ENCODE results near the gene GABARAP. TPM values are rescaled to one million over a fixed set of nuclear protein-coding genes. Genes with fewer than 3 reads are reported as not detected.
A peak's percentile ranks its signal among the peaks of the same experiment; 100 is the strongest.

GABARAP gene
- total RNA-seq, 6 experiments from 2014 or later = 238 to 330 (median 244) TPM

- no peaks in the 10 kb centered on the region for H3K4me1 ChIP-seq
- H3K27ac ChIP-seq = no peak overlapping the region
- no peaks in the 10 kb centered on the region for H3K9me3 ChIP-seq
- no peak for TF ChIP-seq POLR2A (IDR thresholded peaks at IDR 0.05)
- TF ChIP-seq, protein P1, sequence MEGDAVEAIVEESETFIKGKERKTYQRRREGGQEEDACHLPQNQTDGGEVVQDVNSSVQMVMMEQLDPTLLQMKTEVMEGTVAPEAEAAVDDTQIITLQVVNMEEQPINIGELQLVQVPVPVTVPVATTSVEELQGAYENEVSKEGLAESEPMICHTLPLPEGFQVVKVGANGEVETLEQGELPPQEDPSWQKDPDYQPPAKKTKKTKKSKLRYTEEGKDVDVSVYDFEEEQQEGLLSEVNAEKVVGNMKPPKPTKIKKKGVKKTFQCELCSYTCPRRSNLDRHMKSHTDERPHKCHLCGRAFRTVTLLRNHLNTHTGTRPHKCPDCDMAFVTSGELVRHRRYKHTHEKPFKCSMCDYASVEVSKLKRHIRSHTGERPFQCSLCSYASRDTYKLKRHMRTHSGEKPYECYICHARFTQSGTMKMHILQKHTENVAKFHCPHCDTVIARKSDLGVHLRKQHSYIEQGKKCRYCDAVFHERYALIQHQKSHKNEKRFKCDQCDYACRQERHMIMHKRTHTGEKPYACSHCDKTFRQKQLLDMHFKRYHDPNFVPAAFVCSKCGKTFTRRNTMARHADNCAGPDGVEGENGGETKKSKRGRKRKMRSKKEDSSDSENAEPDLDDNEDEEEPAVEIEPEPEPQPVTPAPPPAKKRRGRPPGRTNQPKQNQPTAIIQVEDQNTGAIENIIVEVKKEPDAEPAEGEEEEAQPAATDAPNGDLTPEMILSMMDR (IDR thresholded peaks at IDR 0.05) = no peak
- H3K27me3 ChIP-seq = no peaks in the 10 kb centered on the region
- intact Hi-C loops (cut with DNase I) = no loop called here
- H3K4me3 ChIP-seq = no peak overlapping the region
- WGBS (ENCODE audit: insufficient coverage, low coverage, low lambda C conversion rate, missing lambda C conversion rate) = 90% methylated on average over 4 of the region's 14 CpGs
- no peak for ATAC-seq
- peak in 1 of 3 donors; percentile 44 for DNase-seq
- no peaks in the 10 kb centered on the region for H3K36me3 ChIP-seq
Measured at GRCh38 chr17:7190276-7190917, 51.9 kb downstream of the GABARAP start.

MicroRNAs encoded within 50 kb of the gene (microRNA counts, 767-probe panel; counts per million panel counts)
- 237 counts per million for microRNA hsa-miR-324-3p
- 237 counts per million for microRNA hsa-miR-324-5p

Small RNA genes lying within 50 kb of the gene (microRNA-seq; reads per million reads assigned to microRNA genes)
- 896 to 1,135 reads per million in 2 donors for gene MIR324

Small RNA genes lying within 50 kb of the gene (small RNA-seq; reads per million reads assigned to genes)
- gene AC120057.4 = 0 reads per million in 2 experiments
- 1.4 to 3.1 reads per million in 2 experiments for gene MIR324
- 0 reads per million in 2 experiments for gene RF00019

Other genes starting within 250 kb of the GABARAP start
- under 1 TPM in 2 of 6 experiments, not detected in 4; 0.17 to 0.27 TPM for gene ALOX12, start 246.4 kb downstream of the GABARAP start, total RNA-seq
- gene RNASEK, start 229.8 kb downstream of the GABARAP start, total RNA-seq = 100 to 1,000 TPM in 3 of 6 experiments, 10 to 100 TPM in 3; 72.5 to 141 (median 108) TPM
- gene BCL6B, start 219.4 kb downstream of the GABARAP start, total RNA-seq = 1 to 10 TPM in 5 of 6 experiments, under 1 TPM in 1; 0.71 to 3.5 (median 1.5) TPM
- gene SLC16A13, start 206.4 kb downstream of the GABARAP start, total RNA-seq = 10 to 100 TPM; 14.7 to 66.4 (median 39.5) TPM
- gene SLC16A11, start 198.4 kb downstream of the GABARAP start, total RNA-seq = 10 to 100 TPM in 1 of 6 experiments, 1 to 10 TPM in 4, under 1 TPM in 1; 0.84 to 10.2 (median 2.4) TPM
- gene CLEC10A, start 162.2 kb downstream of the GABARAP start, total RNA-seq = 1 to 10 TPM in 4 of 6 experiments, under 1 TPM in 2; 0.77 to 2.6 (median 1.5) TPM
- gene ASGR2, start 127.6 kb downstream of the GABARAP start, total RNA-seq = 100 to 1,000 TPM; 412 to 553 (median 461) TPM
- 100 to 1,000 TPM; 399 to 624 (median 417) TPM for gene ASGR1, start 63.1 kb downstream of the GABARAP start, total RNA-seq
- gene DLG4, start 22.6 kb downstream of the GABARAP start, total RNA-seq = 1 to 10 TPM; 3.0 to 6.4 (median 4.1) TPM
- gene ACADVL, start 22.5 kb downstream of the GABARAP start, total RNA-seq = 1,000 to 10,000 TPM in 3 of 6 experiments, 100 to 1,000 TPM in 3; 640 to 1,849 (median 1,071) TPM
- 10 to 100 TPM in 4 of 6 experiments, 1 to 10 TPM in 2; 9.6 to 13.5 (median 12.8) TPM for gene DVL2, start 7.9 kb downstream of the GABARAP start, total RNA-seq
- 10 to 100 TPM; 16.0 to 24.3 (median 18.2) TPM for gene PHF23, start 3.0 kb downstream of the GABARAP start, total RNA-seq
- gene CTDNEP1, start 9.3 kb upstream of the GABARAP start, total RNA-seq = 10 to 100 TPM; 25.9 to 34.6 (median 31.9) TPM
- gene ELP5, start 9.8 kb upstream of the GABARAP start, total RNA-seq = 10 to 100 TPM; 14.2 to 29.6 (median 22.9) TPM
- 100 to 1,000 TPM in 1 of 6 experiments, 10 to 100 TPM in 4, 1 to 10 TPM in 1; 9.6 to 114 (median 23.3) TPM for gene CLDN7, start 20.0 kb upstream of the GABARAP start, total RNA-seq
- gene SLC2A4, start 39.3 kb upstream of the GABARAP start, total RNA-seq = 1 to 10 TPM in 4 of 6 experiments, under 1 TPM in 2; 0.66 to 2.1 (median 1.4) TPM
- 1 to 10 TPM in 2 of 6 experiments, under 1 TPM in 4; 0.27 to 1.7 (median 0.90) TPM for gene YBX2, start 52.2 kb upstream of the GABARAP start, total RNA-seq
- 100 to 1,000 TPM; 222 to 299 (median 238) TPM for gene EIF5A, start 65.2 kb upstream of the GABARAP start, total RNA-seq
- gene GPS2, start 72.9 kb upstream of the GABARAP start, total RNA-seq = 10 to 100 TPM; 22.0 to 48.1 (median 23.2) TPM
- 10 to 100 TPM in 4 of 6 experiments, 1 to 10 TPM in 2; 4.2 to 22.1 (median 10.8) TPM for gene NEURL4, start 86.9 kb upstream of the GABARAP start, total RNA-seq
- 1 to 10 TPM; 1.6 to 6.8 (median 2.7) TPM for gene ACAP1, start 94.1 kb upstream of the GABARAP start, total RNA-seq
- gene KCTD11, start 109.7 kb upstream of the GABARAP start, total RNA-seq = 1 to 10 TPM; 2.2 to 4.4 (median 2.9) TPM
- gene TMEM95, start 112.7 kb upstream of the GABARAP start, total RNA-seq = not detected
- gene TNK1, start 138.6 kb upstream of the GABARAP start, total RNA-seq = 1 to 10 TPM; 2.9 to 5.1 (median 4.0) TPM
- 1 to 10 TPM; 5.5 to 8.9 (median 6.4) TPM for gene PLSCR3, start 152.1 kb upstream of the GABARAP start, total RNA-seq
- 10 to 100 TPM; 56.4 to 95.4 (median 68.9) TPM for gene TMEM256, start 161.6 kb upstream of the GABARAP start, total RNA-seq
- gene NLGN2, start 165.4 kb upstream of the GABARAP start, total RNA-seq = 1 to 10 TPM; 1.3 to 5.3 (median 3.0) TPM
- gene SPEM1, start 177.9 kb upstream of the GABARAP start, total RNA-seq = not detected
- not detected for gene SPEM2, start 183.2 kb upstream of the GABARAP start, total RNA-seq
- not detected for gene SPEM3, start 186.4 kb upstream of the GABARAP start, total RNA-seq
- gene TMEM102, start 193.0 kb upstream of the GABARAP start, total RNA-seq = 1 to 10 TPM; 2.3 to 8.4 (median 4.0) TPM
- under 1 TPM in 5 of 6 experiments, not detected in 1; 0.37 to 0.84 (median 0.68) TPM for gene FGF11, start 197.1 kb upstream of the GABARAP start, total RNA-seq
- gene CHRNB1, start 202.6 kb upstream of the GABARAP start, total RNA-seq = 10 to 100 TPM in 2 of 6 experiments, 1 to 10 TPM in 4; 6.0 to 12.3 (median 8.2) TPM
- 10 to 100 TPM in 1 of 6 experiments, 1 to 10 TPM in 5; 5.7 to 10.5 (median 7.9) TPM for gene ZBTB4, start 237.2 kb upstream of the GABARAP start, total RNA-seq
- not detected for gene SLC35G6, start 239.0 kb upstream of the GABARAP start, total RNA-seq
- gene POLR2A, start 241.9 kb upstream of the GABARAP start, total RNA-seq = 10 to 100 TPM; 36.1 to 49.9 (median 46.0) TPM